ENCODE results near the gene MLC1.
"Not testable (repeated sequence)": the region's sequence is repeated elsewhere in the genome, so short reads cannot be mapped to it uniquely, and the experiment has no call there.

The MLC1 gene

GRCh38 chr22:50087646-50088045 lies 2.4 kb upstream of the MLC1 start:
- peaks cover 0 to 5% of the 10 kb centered on the region in 2 donors for H3K27me3 ChIP-seq (ENCODE audit: control insufficient read depth in 2 of 2, insufficient read depth in 2 of 2, low read length in 2 of 2)
- no peak overlapping the region for H3K9ac ChIP-seq (ENCODE audit: low read depth in 1 of 2, low read length in 2 of 2)

GRCh38 chr22:50086975-50087374 lies 1.7 kb upstream of the MLC1 start:
- not testable (repeated sequence) for H3K36me3 ChIP-seq (ENCODE audit: control insufficient read depth in 2 of 2, insufficient read depth in 2 of 2, low read length in 2 of 2); H3K9me3 ChIP-seq (ENCODE audit: control insufficient read depth in 2 of 2, low read length in 2 of 2); H3K27ac ChIP-seq (ENCODE audit: low read depth in 2 of 2, low read length in 2 of 2); H3K27me3 ChIP-seq (ENCODE audit: control insufficient read depth in 2 of 2, insufficient read depth in 2 of 2, low read length in 2 of 2); H3K4me3 ChIP-seq (ENCODE audit: low read length in 2 of 2); H3K4me1 ChIP-seq (ENCODE audit: control insufficient read depth in 2 of 2, insufficient read depth in 2 of 2, low read length in 2 of 2); H3K9ac ChIP-seq (ENCODE audit: low read depth in 1 of 2, low read length in 2 of 2)

More at GRCh38 chr22:50087646-50088045, 2.4 kb upstream of the MLC1 start:
- H3K9me3 ChIP-seq (ENCODE audit: control insufficient read depth in 2 of 2, low read length in 2 of 2) = no peaks in the 10 kb centered on the region
- no peak overlapping the region for H3K27ac ChIP-seq (ENCODE audit: low read depth in 2 of 2, low read length in 2 of 2)
- H3K4me3 ChIP-seq (ENCODE audit: low read length in 2 of 2) = no peak overlapping the region
- H3K36me3 ChIP-seq (ENCODE audit: control insufficient read depth in 2 of 2, insufficient read depth in 2 of 2, low read length in 2 of 2) = no peaks in the 10 kb centered on the region
- no peaks in the 10 kb centered on the region for H3K4me1 ChIP-seq (ENCODE audit: control insufficient read depth in 2 of 2, insufficient read depth in 2 of 2, low read length in 2 of 2)

GRCh38 chr22:50086526-50086925 lies 1.3 kb upstream of the MLC1 start:
- Histone ChIP-seq H3K27ac (ENCODE audit: low read depth in 2 of 2, low read length in 2 of 2) (no peak overlapping the region), H3K4me1 (ENCODE audit: control insufficient read depth in 2 of 2, insufficient read depth in 2 of 2, low read length in 2 of 2) (no peaks in the 10 kb centered on the region), H3K4me3 (ENCODE audit: low read length in 2 of 2) (no peak overlapping the region), H3K9me3 (ENCODE audit: control insufficient read depth in 2 of 2, low read length in 2 of 2) (no peaks in the 10 kb centered on the region), H3K36me3 (ENCODE audit: control insufficient read depth in 2 of 2, insufficient read depth in 2 of 2, low read length in 2 of 2) (no peaks in the 10 kb centered on the region), H3K27me3 (ENCODE audit: control insufficient read depth in 2 of 2, insufficient read depth in 2 of 2, low read length in 2 of 2) (peaks cover 0 to 5% of the 10 kb centered on the region in 2 donors), H3K9ac (ENCODE audit: low read depth in 1 of 2, low read length in 2 of 2) (no peak overlapping the region)

- H3K4me1 ChIP-seq (ENCODE audit: control insufficient read depth in 2 of 2, insufficient read depth in 2 of 2, low read length in 2 of 2) = no peaks in the 10 kb centered on the region
- H3K9me3 ChIP-seq (ENCODE audit: control insufficient read depth in 2 of 2, low read length in 2 of 2) = no peaks in the 10 kb centered on the region
- H3K4me3 ChIP-seq (ENCODE audit: low read length in 2 of 2) = no peak overlapping the region
- peaks cover 0 to 8% of the 10 kb centered on the region in 2 donors for H3K27me3 ChIP-seq (ENCODE audit: control insufficient read depth in 2 of 2, insufficient read depth in 2 of 2, low read length in 2 of 2)
- no peak overlapping the region for H3K27ac ChIP-seq (ENCODE audit: low read depth in 2 of 2, low read length in 2 of 2)
- no peak overlapping the region for H3K9ac ChIP-seq (ENCODE audit: low read depth in 1 of 2, low read length in 2 of 2)
- H3K36me3 ChIP-seq (ENCODE audit: control insufficient read depth in 2 of 2, insufficient read depth in 2 of 2, low read length in 2 of 2) = no peaks in the 10 kb centered on the region
Observed at GRCh38 chr22:50084614-50085021, 608 bp downstream of the MLC1 start.

- H3K4me3 ChIP-seq (ENCODE audit: low read length in 2 of 2) = no peak overlapping the region
- H3K9ac ChIP-seq (ENCODE audit: low read depth in 1 of 2, low read length in 2 of 2) = no peak overlapping the region
- peaks cover 0 to 8% of the 10 kb centered on the region in 2 donors for H3K27me3 ChIP-seq (ENCODE audit: control insufficient read depth in 2 of 2, insufficient read depth in 2 of 2, low read length in 2 of 2)
Observed at GRCh38 chr22:50084080-50084477, 1.1 kb downstream of the MLC1 start.

GRCh38 chr22:50083462-50084079 lies 1.7 kb downstream of the MLC1 start:
- Histone ChIP-seq H3K4me3 (ENCODE audit: low read length in 2 of 2) (no peak overlapping the region), H3K9me3 (ENCODE audit: control insufficient read depth in 2 of 2, low read length in 2 of 2) (no peaks in the 10 kb centered on the region), H3K4me1 (ENCODE audit: control insufficient read depth in 2 of 2, insufficient read depth in 2 of 2, low read length in 2 of 2) (no peaks in the 10 kb centered on the region), H3K27ac (ENCODE audit: low read depth in 2 of 2, low read length in 2 of 2) (no peak overlapping the region), H3K27me3 (ENCODE audit: control insufficient read depth in 2 of 2, insufficient read depth in 2 of 2, low read length in 2 of 2) (peaks cover 0 to 8% of the 10 kb centered on the region in 2 donors), H3K36me3 (ENCODE audit: control insufficient read depth in 2 of 2, insufficient read depth in 2 of 2, low read length in 2 of 2) (no peaks in the 10 kb centered on the region), H3K9ac (ENCODE audit: low read depth in 1 of 2, low read length in 2 of 2) (no peak overlapping the region)

More at GRCh38 chr22:50084080-50084477, 1.1 kb downstream of the MLC1 start:
- no peaks in the 10 kb centered on the region for H3K4me1 ChIP-seq (ENCODE audit: control insufficient read depth in 2 of 2, insufficient read depth in 2 of 2, low read length in 2 of 2)
- no peaks in the 10 kb centered on the region for H3K36me3 ChIP-seq (ENCODE audit: control insufficient read depth in 2 of 2, insufficient read depth in 2 of 2, low read length in 2 of 2)
- H3K9me3 ChIP-seq (ENCODE audit: control insufficient read depth in 2 of 2, low read length in 2 of 2) = no peaks in the 10 kb centered on the region
- H3K27ac ChIP-seq (ENCODE audit: low read depth in 2 of 2, low read length in 2 of 2) = no peak overlapping the region

GRCh38 chr22:50082961-50083461 lies 2.2 kb downstream of the MLC1 start:
- peaks cover 0 to 8% of the 10 kb centered on the region in 2 donors for H3K27me3 ChIP-seq (ENCODE audit: control insufficient read depth in 2 of 2, insufficient read depth in 2 of 2, low read length in 2 of 2)
- no peak overlapping the region for H3K9ac ChIP-seq (ENCODE audit: low read depth in 1 of 2, low read length in 2 of 2)
- H3K4me1 ChIP-seq (ENCODE audit: control insufficient read depth in 2 of 2, insufficient read depth in 2 of 2, low read length in 2 of 2) = no peaks in the 10 kb centered on the region

GRCh38 chr22:50082197-50082715 lies 3.0 kb downstream of the MLC1 start:
- Histone ChIP-seq H3K27ac (ENCODE audit: low read depth in 2 of 2, low read length in 2 of 2) (no peak overlapping the region), H3K27me3 (ENCODE audit: control insufficient read depth in 2 of 2, insufficient read depth in 2 of 2, low read length in 2 of 2) (peaks cover 0 to 8% of the 10 kb centered on the region in 2 donors), H3K4me1 (ENCODE audit: control insufficient read depth in 2 of 2, insufficient read depth in 2 of 2, low read length in 2 of 2) (no peaks in the 10 kb centered on the region), H3K4me3 (ENCODE audit: low read length in 2 of 2) (no peak overlapping the region), H3K9me3 (ENCODE audit: control insufficient read depth in 2 of 2, low read length in 2 of 2) (no peaks in the 10 kb centered on the region), H3K36me3 (ENCODE audit: control insufficient read depth in 2 of 2, insufficient read depth in 2 of 2, low read length in 2 of 2) (no peaks in the 10 kb centered on the region), H3K9ac (ENCODE audit: low read depth in 1 of 2, low read length in 2 of 2) (no peak overlapping the region)

More at GRCh38 chr22:50082961-50083461, 2.2 kb downstream of the MLC1 start:
- no peak overlapping the region for H3K4me3 ChIP-seq (ENCODE audit: low read length in 2 of 2)
- H3K36me3 ChIP-seq (ENCODE audit: control insufficient read depth in 2 of 2, insufficient read depth in 2 of 2, low read length in 2 of 2) = no peaks in the 10 kb centered on the region
- no peak overlapping the region for H3K27ac ChIP-seq (ENCODE audit: low read depth in 2 of 2, low read length in 2 of 2)
- H3K9me3 ChIP-seq (ENCODE audit: control insufficient read depth in 2 of 2, low read length in 2 of 2) = no peaks in the 10 kb centered on the region

GRCh38 chr22:50081426-50082196 lies 3.6 kb downstream of the MLC1 start:
- no peaks in the 10 kb centered on the region for H3K4me1 ChIP-seq (ENCODE audit: control insufficient read depth in 2 of 2, insufficient read depth in 2 of 2, low read length in 2 of 2)
- no peak overlapping the region for H3K27ac ChIP-seq (ENCODE audit: low read depth in 2 of 2, low read length in 2 of 2)
- no peaks in the 10 kb centered on the region for H3K9me3 ChIP-seq (ENCODE audit: control insufficient read depth in 2 of 2, low read length in 2 of 2)
- H3K4me3 ChIP-seq (ENCODE audit: low read length in 2 of 2) = no peak overlapping the region
- no peak overlapping the region for H3K9ac ChIP-seq (ENCODE audit: low read depth in 1 of 2, low read length in 2 of 2)
- H3K27me3 ChIP-seq (ENCODE audit: control insufficient read depth in 2 of 2, insufficient read depth in 2 of 2, low read length in 2 of 2) = peaks cover 2 to 8% of the 10 kb centered on the region in 2 donors
- H3K36me3 ChIP-seq (ENCODE audit: control insufficient read depth in 2 of 2, insufficient read depth in 2 of 2, low read length in 2 of 2) = no peaks in the 10 kb centered on the region

GRCh38 chr22:50080077-50080465 lies 5.2 kb downstream of the MLC1 start:
- Histone ChIP-seq H3K27me3 (ENCODE audit: control insufficient read depth in 2 of 2, insufficient read depth in 2 of 2, low read length in 2 of 2) (peaks cover 4% of the 10 kb centered on the region in 2 donors), H3K9me3 (ENCODE audit: control insufficient read depth in 2 of 2, low read length in 2 of 2) (no peaks in the 10 kb centered on the region), H3K4me1 (ENCODE audit: control insufficient read depth in 2 of 2, insufficient read depth in 2 of 2, low read length in 2 of 2) (no peaks in the 10 kb centered on the region), H3K36me3 (ENCODE audit: control insufficient read depth in 2 of 2, insufficient read depth in 2 of 2, low read length in 2 of 2) (no peaks in the 10 kb centered on the region), H3K9ac (ENCODE audit: low read depth in 1 of 2, low read length in 2 of 2) (no peak overlapping the region), H3K4me3 (ENCODE audit: low read length in 2 of 2) (no peak overlapping the region), H3K27ac (ENCODE audit: low read depth in 2 of 2, low read length in 2 of 2) (no peak overlapping the region)
